K562 (cell line): ENCODE measurements around the gene UCKL1. TPM values are rescaled to one million over a fixed set of nuclear protein-coding genes. Genes with fewer than 3 reads are reported as not detected.
A peak's percentile ranks its signal among the peaks of the same experiment; 100 is the strongest.

ENCODE experiments used
- CTBP1 ChIP-seq: fragments of 450-650 bp; IDR thresholded peaks from 2 replicates; pipeline ENCODE4 v1.6.1; 2016; ENCODE audit warnings: borderline replicate concordance
- E2F3 ChIP-seq: fragments of 250-450 bp; sonication (Bioruptor Pico); IDR thresholded peaks from 2 replicates; pipeline ENCODE4 v1.4.0; 2020; ENCODE audit warnings: mild to moderate bottlenecking
- E2F8 ChIP-seq: fragments of 450-650 bp; IDR thresholded peaks from 2 replicates; pipeline ENCODE4 v1.7.1; 2018; ENCODE audit warnings: mild to moderate bottlenecking, low read depth; ENCODE audit not compliant: partially characterized antibody
- EGR1 ChIP-seq: fragments of 450-650 bp; conservative IDR thresholded peaks from 2 replicates; pipeline ENCODE4 v1.6.1; 2017; ENCODE audit warnings: mild to moderate bottlenecking
- FOXA1 ChIP-seq: fragments of 450-650 bp; IDR thresholded peaks from 2 replicates; pipeline ENCODE4 v1.6.1; 2016; ENCODE audit warnings: mild to moderate bottlenecking, borderline replicate concordance
- GMEB1 ChIP-seq: fragments of 250-450 bp; sonication (Bioruptor Pico); IDR thresholded peaks from 2 replicates; pipeline ENCODE4 v1.4.0; 2020; ENCODE audit warnings: mild to moderate bottlenecking
- JUND ChIP-seq, 2 experiments: IDR thresholded peaks; 2 replicates in 1 of 2; 3 replicates in 1 of 2; pipeline ENCODE4 v1.6.1; 2011; ENCODE audit warnings: borderline replicate concordance in 2 of 2, low read depth in 2 of 2, low read length in 2 of 2, improper control_type of control experiment in 1 of 2, missing biosample characterization in 1 of 2, missing genetic modification characterization in 1 of 2, missing genetic modification reagents in 1 of 2
- POLR2A ChIP-seq: fragments of 450-650 bp; conservative IDR thresholded peaks from 2 replicates; pipeline ENCODE4 v1.6.1; 2016
- RBM39 ChIP-seq: fragments of 200-400 bp; formaldehyde crosslinking; optimal IDR thresholded peaks from 2 replicates; pipeline ENCODE3; 2018; ENCODE audit warnings: low read depth, low read length
- REST ChIP-seq, 2 experiments: fragments of 450-650 bp; formaldehyde crosslinking in 1 of 2; IDR thresholded peaks; 2 replicates each; pipeline versions ENCODE4 v1.4.0 to v1.6.1; 2014 to 2020; ENCODE audit warnings: mild to moderate bottlenecking in 2 of 2, borderline replicate concordance in 1 of 2, low read depth in 1 of 2
- TAF9B ChIP-seq: fragments of 450-650 bp; IDR thresholded peaks from 2 replicates; pipeline ENCODE4 v1.6.1; 2018; ENCODE audit warnings: mild to moderate bottlenecking; ENCODE audit not compliant: partially characterized antibody
- ZNF263 ChIP-seq: sonication (generic); formaldehyde crosslinking; IDR thresholded peaks from 2 replicates; pipeline ENCODE4 v1.8.0; 2022; ENCODE audit warnings: mild to moderate bottlenecking, missing genetic modification reagents, borderline replicate concordance
- ZNF699 ChIP-seq: fragments of 250-450 bp; sonication (Bioruptor Pico); IDR thresholded peaks from 2 replicates; pipeline ENCODE4 v1.8.0; 2021; ENCODE audit warnings: mild to moderate bottlenecking, moderate library complexity; ENCODE audit not compliant: insufficient replicate concordance
- ZNF75A ChIP-seq: fragments of 450-650 bp; formaldehyde crosslinking; IDR thresholded peaks from 2 replicates; pipeline ENCODE4 v1.4.0; 2020; ENCODE audit warnings: mild to moderate bottlenecking
- polyA plus RNA-seq, 8 experiments: library from polyadenylated mRNA; depleted of rRNA in 4 of 8; stranded (reverse) in 5 of 8; unstranded in 3 of 8; fragments of >200 nt; fragmentation: Nextera tagmentation in 2 of 8; fragmentation: Illumina TruSeq in 1 of 8; extraction: Ambion mirVana in 2 of 8; extraction: Trizol in 1 of 8; gene quantifications; 2 replicates each; pipeline versions ENCODE4 v1.2.1 to v1.2.3, GENCODE V29; 2011 to 2014; ENCODE audit warnings: inconsistent platforms in 1 of 8, missing spikeins in 1 of 8
- total RNA-seq, 7 experiments: library from RNA; depleted of rRNA in 6 of 7; stranded (reverse); fragments of >200 nt in 6 of 7; fragmentation: Illumina TruSeq in 2 of 7; extraction: Trizol in 2 of 7; gene quantifications; 2 replicates each; pipeline versions ENCODE4 v1.2.1 to v1.2.3, GENCODE V29; 2011 to 2021; ENCODE audit warnings: low replicate concordance in 1 of 7

The UCKL1 gene
- total and polyA plus RNA-seq, 9 of the 15 experiments (the other 6 are each of a cell fraction or from before 2014, with no cell fraction given), result 3.1 to 52.8 (median 24.2) TPM

- no peak for TF ChIP-seq E2F8
- no peak for TF ChIP-seq ZNF75A (CRISPR knock-in tag)
- no peak for TF ChIP-seq E2F3 (CRISPR knock-in tag)
- TF ChIP-seq EGR1, result 0 out of 2 replicates have a peak, but pooled peaks have one; percentile 5
- TF ChIP-seq REST (IDR thresholded peaks at IDR 0.05; ENCODE audit: borderline replicate concordance), result no peak
- TF ChIP-seq REST (CRISPR knock-in tag; IDR thresholded peaks at IDR 0.05; ENCODE audit: low read depth), result 0 out of 2 replicates have a peak, but pooled peaks have one; percentile 43
- TF ChIP-seq JUND (IDR thresholded peaks at IDR 0.05; ENCODE audit: borderline replicate concordance, low read depth, low read length), result no peak
- TF ChIP-seq JUND (tag; IDR thresholded peaks at IDR 0.05; ENCODE audit: borderline replicate concordance, low read depth, low read length), result no peak; the same call in 2 of the 3 replicates
- no peak for TF ChIP-seq ZNF263 (CRISPR knock-in tag)
- no peak for TF ChIP-seq ZNF699 (CRISPR knock-in tag)
- TF ChIP-seq FOXA1, result no peak
- TF ChIP-seq GMEB1 (CRISPR knock-in tag), result no peak
- TF ChIP-seq POLR2A, result peak; percentile 83
- no peak for TF ChIP-seq CTBP1
- TF ChIP-seq TAF9B, result no peak
- TF ChIP-seq RBM39, result no peak
Measured at GRCh38 chr20:63957004-63957689, 931 bp upstream of the UCKL1 start (continued).
